Lung (tissue), 12 donors: ENCODE measurements around the gene CYTH3. TPM values are rescaled to one million over a fixed set of nuclear protein-coding genes. Genes with fewer than 3 reads are reported as not detected.

Experiments
- ATAC-seq: fragments of 200-7000 bp; cut with Tn5 transposase; one replicate; pipeline ENCODE4 v1.9.1; 2020; ENCODE audit warnings: moderate number of reproducible peaks; ENCODE audit not compliant: insufficient read depth, low FRiP score
- DNase-seq, 3 donors: peaks; one replicate each; pipeline ENCODE4 v3.0.0-alpha.2; 2013 to 2017
- H3K27ac ChIP-seq, 2 donors: one replicate each; pipeline ENCODE4 v1.5.1; 2013; ENCODE audit warnings: mild to moderate bottlenecking in 2 of 2, moderate library complexity in 2 of 2, control low read depth in 1 of 2, inconsistent platforms in 1 of 2, low read depth in 1 of 2, low read length in 1 of 2
- H3K27me3 ChIP-seq, 3 donors: one replicate each; pipeline ENCODE4 v1.5.1; 2013; ENCODE audit warnings: low read length in 2 of 3; ENCODE audit not compliant: control insufficient read depth in 3 of 3, insufficient read depth in 3 of 3
- H3K36me3 ChIP-seq, 4 donors: one replicate each; pipeline ENCODE4 v1.5.1; 2013; ENCODE audit warnings: low read length in 4 of 4, mild to moderate bottlenecking in 1 of 4, moderate library complexity in 1 of 4; ENCODE audit not compliant: control insufficient read depth in 4 of 4, insufficient read depth in 4 of 4
- H3K4me1 ChIP-seq, 5 donors: one replicate each; pipeline ENCODE4 v1.5.1; 2013; ENCODE audit warnings: low read length in 5 of 5, mild to moderate bottlenecking in 2 of 5, moderate library complexity in 1 of 5; ENCODE audit not compliant: control insufficient read depth in 5 of 5, insufficient read depth in 5 of 5
- H3K4me3 ChIP-seq: one replicate; pipeline ENCODE4 v1.5.1; 2013; ENCODE audit warnings: mild to moderate bottlenecking, control low read depth, moderate library complexity
- H3K9ac ChIP-seq, 2 donors: one replicate each; pipeline ENCODE4 v1.5.1; 2013; ENCODE audit warnings: low read length in 2 of 2, control low read depth in 1 of 2; ENCODE audit not compliant: insufficient read depth in 1 of 2
- H3K9me3 ChIP-seq, 4 donors: one replicate each; pipeline ENCODE4 v1.5.1; 2013; ENCODE audit warnings: low read length in 3 of 4, mild to moderate bottlenecking in 1 of 4, moderate library complexity in 1 of 4; ENCODE audit not compliant: control insufficient read depth in 4 of 4, insufficient read depth in 3 of 4
- WGBS, 2 donors: extraction: QIAGEN DNeasy Blood & Tissue Kit; methylation state at CpG; one replicate each; pipeline ENCODE4 v1.1.7; 2013; 5-methylcytosine and 5-hydroxymethylcytosine counted together
- polyA plus RNA-seq, 2 donors: library from polyadenylated mRNA; stranded (reverse); fragments of 200-250 nt; gene quantifications; one replicate each; pipeline ENCODE4 v1.2.1, GENCODE V29; 2013
- total RNA-seq, 2 donors: library from RNA; depleted of rRNA in 1 of 2; stranded (reverse); fragments of >200 nt in 1 of 2; gene quantifications; one replicate each; pipeline ENCODE4 v1.2.1, GENCODE V29; 2014 to 2021
- TF ChIP-seq, protein P1 (sequence below): IDR thresholded peaks from 2 replicates; pipeline ENCODE4 v1.5.1; 2012; ENCODE audit warnings: mild to moderate bottlenecking; ENCODE audit errors: control extremely low read depth, extremely low read depth
- donor health status: control.
- donor health status: control.
- donor health status: Bipolar disorder and iron deficiency.
- donor health status: healthy.
- donor health status: DM: yes; HTN: yes; CAD: no.

Gene CYTH3
- total and polyA plus RNA-seq, 4 donors, result 8.2 to 28.7 (median 15.5) TPM

DNA sequence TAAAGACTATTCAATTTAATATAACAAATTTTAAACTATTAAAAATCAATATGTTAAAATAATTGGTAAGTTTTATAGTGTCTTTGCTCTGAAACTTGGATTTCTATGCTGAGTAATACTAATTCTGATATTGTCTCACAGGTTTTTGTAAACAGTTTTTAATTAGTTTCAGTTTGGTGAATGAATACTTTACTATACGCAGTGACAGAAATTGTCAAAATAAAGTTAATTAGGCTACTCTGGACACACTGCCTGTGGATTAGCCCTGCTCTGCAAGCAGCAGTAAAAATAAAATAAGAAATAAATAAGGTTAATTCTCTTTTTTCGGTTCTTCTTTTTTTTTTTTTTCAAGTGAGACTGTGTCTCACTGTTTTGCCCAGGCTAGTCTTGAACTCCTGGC, 135.9 kb downstream of the CYTH3 start:
- TF ChIP-seq, protein P1, sequence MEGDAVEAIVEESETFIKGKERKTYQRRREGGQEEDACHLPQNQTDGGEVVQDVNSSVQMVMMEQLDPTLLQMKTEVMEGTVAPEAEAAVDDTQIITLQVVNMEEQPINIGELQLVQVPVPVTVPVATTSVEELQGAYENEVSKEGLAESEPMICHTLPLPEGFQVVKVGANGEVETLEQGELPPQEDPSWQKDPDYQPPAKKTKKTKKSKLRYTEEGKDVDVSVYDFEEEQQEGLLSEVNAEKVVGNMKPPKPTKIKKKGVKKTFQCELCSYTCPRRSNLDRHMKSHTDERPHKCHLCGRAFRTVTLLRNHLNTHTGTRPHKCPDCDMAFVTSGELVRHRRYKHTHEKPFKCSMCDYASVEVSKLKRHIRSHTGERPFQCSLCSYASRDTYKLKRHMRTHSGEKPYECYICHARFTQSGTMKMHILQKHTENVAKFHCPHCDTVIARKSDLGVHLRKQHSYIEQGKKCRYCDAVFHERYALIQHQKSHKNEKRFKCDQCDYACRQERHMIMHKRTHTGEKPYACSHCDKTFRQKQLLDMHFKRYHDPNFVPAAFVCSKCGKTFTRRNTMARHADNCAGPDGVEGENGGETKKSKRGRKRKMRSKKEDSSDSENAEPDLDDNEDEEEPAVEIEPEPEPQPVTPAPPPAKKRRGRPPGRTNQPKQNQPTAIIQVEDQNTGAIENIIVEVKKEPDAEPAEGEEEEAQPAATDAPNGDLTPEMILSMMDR, result no peak
- ATAC-seq (no peak), DNase-seq (no peak)
- H3K27me3 ChIP-seq, result no peaks in the 10 kb centered on the region
- no peaks in the 10 kb centered on the region for H3K4me1 ChIP-seq
- H3K4me3 ChIP-seq, result no peak overlapping the region
- peaks cover 12 to 29% (median 17%) of the 10 kb centered on the region in 4 donors for H3K36me3 ChIP-seq
- WGBS, 2 donors, result 92 to 93% methylated on average over 2 of the region's 2 CpGs
- peaks cover 0 to 2% (median 0%) of the 10 kb centered on the region in 4 donors for H3K9me3 ChIP-seq
- H3K9ac ChIP-seq, result no peak overlapping the region
- H3K27ac ChIP-seq, result no peak overlapping the region

DNA sequence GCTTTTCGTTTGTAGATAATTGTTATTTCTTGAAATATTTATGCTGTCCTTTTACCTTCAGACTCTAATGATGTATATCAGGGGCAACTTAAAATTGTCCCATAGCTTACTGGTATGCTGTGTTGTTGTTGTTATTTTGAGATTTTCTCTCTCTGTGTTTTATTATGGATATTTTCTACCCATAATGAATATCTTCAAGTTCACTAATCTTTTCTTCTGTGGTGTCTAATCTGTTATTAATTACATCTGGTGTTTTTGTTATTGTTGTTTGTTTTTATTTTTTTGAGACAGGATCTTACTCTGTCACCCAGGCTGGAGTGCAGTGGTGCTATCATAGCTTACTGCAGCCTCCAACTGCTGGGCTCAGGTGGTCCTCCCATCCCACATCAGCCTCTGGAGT, 139.2 kb downstream of the CYTH3 start:
- TF ChIP-seq, protein P1, result no peak
- 95% methylated on average over 1 of the region's 1 CpG for WGBS, 2 donors
- ATAC-seq (no peak), DNase-seq (no peak)
- no peaks in the 10 kb centered on the region for H3K4me1 ChIP-seq
- H3K27me3 ChIP-seq, result no peaks in the 10 kb centered on the region
- peaks cover 0 to 2% (median 0%) of the 10 kb centered on the region in 4 donors for H3K9me3 ChIP-seq
- H3K4me3 ChIP-seq, result no peak overlapping the region
- peaks cover 7 to 26% (median 16%) of the 10 kb centered on the region in 4 donors for H3K36me3 ChIP-seq
- no peak overlapping the region for H3K27ac ChIP-seq
- no peak overlapping the region for H3K9ac ChIP-seq

DNA sequence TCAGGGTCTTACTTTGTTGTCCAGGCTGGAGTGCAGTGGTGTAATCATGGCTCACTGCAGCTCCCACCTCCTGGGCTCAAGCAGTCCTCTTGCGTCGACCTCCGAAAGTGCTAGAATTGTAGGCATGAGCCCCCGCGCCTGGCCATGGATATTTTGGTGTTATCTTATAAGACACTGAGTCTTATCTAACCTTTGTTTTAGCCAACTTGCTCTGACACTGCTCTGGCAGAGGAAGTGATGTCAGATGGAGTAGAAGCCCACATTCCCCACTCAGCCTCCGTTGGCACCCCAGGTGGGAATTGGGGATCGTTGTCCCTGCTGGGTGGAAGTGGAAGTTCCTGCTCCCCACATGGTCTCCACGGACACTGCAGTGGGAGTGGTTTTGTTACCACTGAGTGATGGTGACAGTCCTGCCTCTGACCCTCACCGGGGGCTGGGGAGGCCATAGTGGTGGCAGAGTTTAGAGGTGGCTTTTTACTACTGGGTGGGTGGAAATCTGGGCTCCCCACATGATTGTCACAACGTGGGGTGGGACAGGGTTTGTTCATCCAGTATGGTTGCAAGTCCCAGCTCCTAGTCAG, 142.3 kb downstream of the CYTH3 start:
- Histone ChIP-seq H3K36me3 (peaks cover 4 to 28% (median 17%) of the 10 kb centered on the region in 4 donors), H3K27me3 (no peaks in the 10 kb centered on the region), H3K9me3 (peaks cover 0 to 2% (median 0%) of the 10 kb centered on the region in 4 donors), H3K4me3 (no peak overlapping the region), H3K9ac (no peak overlapping the region), H3K4me1 (no peaks in the 10 kb centered on the region), H3K27ac (no peak overlapping the region)
- WGBS, 2 donors, result 90 to 92% methylated on average over 10 of the region's 10 CpGs
- TF ChIP-seq, protein P1, result no peak
- ATAC-seq, result no peak
- no peak for DNase-seq

DNA sequence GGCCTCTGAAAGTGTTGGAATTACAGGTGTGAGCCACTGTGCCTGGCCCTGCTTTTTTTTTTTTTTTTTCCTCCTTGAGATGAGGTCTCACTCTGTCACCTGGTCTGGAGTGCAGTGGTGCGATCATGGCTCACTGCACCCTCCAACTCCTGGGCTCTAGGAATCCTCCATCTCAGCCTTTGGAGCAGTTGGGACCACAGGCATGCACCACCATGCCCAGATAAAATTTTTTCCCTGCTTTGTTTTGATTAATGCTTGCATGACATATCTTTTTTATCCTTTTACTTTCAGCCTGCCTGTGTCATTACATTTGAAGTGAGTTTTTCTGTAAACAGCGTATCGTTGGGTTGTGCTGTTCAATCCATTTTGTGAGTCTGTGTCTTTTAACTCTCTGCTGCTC, 144.2 kb downstream of the CYTH3 start:
- TF ChIP-seq, protein P1, result no peak
- WGBS, 2 donors, result 94 to 99% methylated on average over 3 of the region's 3 CpGs
- Histone ChIP-seq H3K27me3 (no peaks in the 10 kb centered on the region), H3K9ac (no peak overlapping the region), H3K4me3 (no peak overlapping the region), H3K36me3 (peaks cover 4 to 30% (median 18%) of the 10 kb centered on the region in 4 donors), H3K27ac (no peak overlapping the region), H3K9me3 (peaks cover 0 to 2% (median 0%) of the 10 kb centered on the region in 4 donors), H3K4me1 (no peaks in the 10 kb centered on the region)
- DNase-seq (no peak), ATAC-seq (no peak)
